Cardiac muscle cell (in vitro differentiated cells and primary cell): ENCODE measurements around the gene TNIK. TPM values are rescaled to one million over a fixed set of nuclear protein-coding genes. Genes with fewer than 3 reads are reported as not detected.

Source experiments
- DNase-seq, 2 donors: peaks; one replicate each; pipeline versions ENCODE4 v3.0.0 to v3.0.0-alpha.2; 2010 to 2017; ENCODE audit warnings: low read depth in 1 of 2, low spot score in 1 of 2
- H3K27ac ChIP-seq: fragments of 200-600 bp; sonication (generic); 2 replicates; pipeline ENCODE4 v1.5.1; 2016
- H3K27me3 ChIP-seq: fragments of 200-600 bp; sonication (generic); 2 replicates; pipeline ENCODE4 v1.6.0; 2016; ENCODE audit warnings: control low read depth
- H3K36me3 ChIP-seq: fragments of 200-600 bp; sonication (generic); 2 replicates; pipeline ENCODE4 v1.5.1; 2016; ENCODE audit warnings: control low read depth
- H3K4me1 ChIP-seq: fragments of 200-600 bp; sonication (generic); 2 replicates; pipeline ENCODE4 v1.8.1; 2017; ENCODE audit warnings: low read depth, mild to moderate bottlenecking, mixed run types
- H3K4me3 ChIP-seq: fragments of 200-600 bp; sonication (generic); 2 replicates; pipeline ENCODE4 v1.5.1; 2016; ENCODE audit warnings: mild to moderate bottlenecking
- H3K9me3 ChIP-seq: fragments of 200-600 bp; sonication (generic); 2 replicates; pipeline ENCODE4 v1.5.1; 2017; ENCODE audit warnings: low read depth, mild to moderate bottlenecking, control low read depth
- CTCF ChIP-seq: IDR thresholded peaks from 2 replicates; pipeline ENCODE4 v1.5.1; 2012; ENCODE audit warnings: low read depth, mild to moderate bottlenecking, low read length
- polyA plus RNA-seq: library from polyadenylated mRNA; unstranded; fragments of >200 nt; fragmentation: Nextera tagmentation; extraction: Ambion mirVana; gene quantifications from 2 replicates; pipeline ENCODE4 v1.2.1, GENCODE V29; 2016
- total RNA-seq: library from RNA; depleted of rRNA; stranded (reverse); fragments of >200 nt; gene quantifications from 2 replicates; pipeline ENCODE4 v1.2.3, GENCODE V29; 2016

TNIK gene
- total and polyA plus RNA-seq, 2 experiments from 2014 or later: 32.8 to 55.1 TPM

GRCh38 chr3:171023566-171023965, 436.6 kb downstream of the TNIK start:
- Histone ChIP-seq H3K9me3 (no peaks in the 10 kb centered on the region), H3K36me3 (no peaks in the 10 kb centered on the region), H3K4me3 (no peak overlapping the region), H3K4me1 (peaks cover 5% of the 10 kb centered on the region), H3K27me3 (no peaks in the 10 kb centered on the region), H3K27ac (no peak overlapping the region)
- DNase-seq: no peak
- no peak for TF ChIP-seq CTCF

GRCh38 chr3:171021377-171021776, 438.8 kb downstream of the TNIK start:
- Histone ChIP-seq H3K36me3 (no peaks in the 10 kb centered on the region), H3K27me3 (no peaks in the 10 kb centered on the region), H3K27ac (no peak overlapping the region), H3K4me3 (no peak overlapping the region), H3K4me1 (peaks cover 5% of the 10 kb centered on the region), H3K9me3 (no peaks in the 10 kb centered on the region)
- DNase-seq: no peak
- TF ChIP-seq CTCF: no peak

GRCh38 chr3:171018156-171018935, 441.9 kb downstream of the TNIK start:
- H3K4me1 ChIP-seq: no peaks in the 10 kb centered on the region

GRCh38 chr3:171013822-171014748, 446.1 kb downstream of the TNIK start:
- peaks cover 6% of the 10 kb centered on the region for H3K4me1 ChIP-seq
- no peak for TF ChIP-seq CTCF
- no peak overlapping the region for H3K4me3 ChIP-seq
- peak in 1 of 2 donors; percentile 57 for DNase-seq
- no peak overlapping the region for H3K27ac ChIP-seq
- peaks cover 3% of the 10 kb centered on the region for H3K27me3 ChIP-seq
- H3K9me3 ChIP-seq: no peaks in the 10 kb centered on the region
- H3K36me3 ChIP-seq: no peaks in the 10 kb centered on the region

More at GRCh38 chr3:171018156-171018935, 441.9 kb downstream of the TNIK start:
- no peak overlapping the region for H3K4me3 ChIP-seq
- no peaks in the 10 kb centered on the region for H3K36me3 ChIP-seq
- no peaks in the 10 kb centered on the region for H3K9me3 ChIP-seq
- no peak overlapping the region for H3K27ac ChIP-seq
- DNase-seq: peak in 1 of 2 donors; percentile 25
- H3K27me3 ChIP-seq: no peaks in the 10 kb centered on the region
- TF ChIP-seq CTCF: peak; percentile 31

GRCh38 chr3:171011873-171012336, 448.3 kb downstream of the TNIK start:
- peaks cover 12% of the 10 kb centered on the region for H3K4me1 ChIP-seq
- no peak for TF ChIP-seq CTCF
- no peaks in the 10 kb centered on the region for H3K36me3 ChIP-seq
- H3K27ac ChIP-seq: no peak overlapping the region
- no peaks in the 10 kb centered on the region for H3K9me3 ChIP-seq
- DNase-seq: no peak
- H3K4me3 ChIP-seq: no peak overlapping the region
- peaks cover 4% of the 10 kb centered on the region for H3K27me3 ChIP-seq
